GM23248 (cell line): ENCODE data around the gene DGKK. TPM values are rescaled to one million over a fixed set of nuclear protein-coding genes. Genes with fewer than 3 reads are reported as not detected.

Experiments
- DNase-seq: peaks from one replicate; pipeline ENCODE4 v3.0.0-alpha.2; 2015
- H2AFZ ChIP-seq: fragments of 200-600 bp; sonication (generic); 2 replicates; pipeline ENCODE4 v1.6.1; 2016; ENCODE audit warnings: antibody characterized with exemption
- H3F3A ChIP-seq: fragments of 200-600 bp; sonication (generic); 2 replicates; pipeline ENCODE4 v1.6.1; 2016; ENCODE audit warnings: mild to moderate bottlenecking, antibody characterized with exemption, mixed run types; ENCODE audit not compliant: insufficient read depth
- H3K27ac ChIP-seq: fragments of 200-600 bp; sonication (generic); 2 replicates; pipeline ENCODE4 v1.5.1; 2016; ENCODE audit warnings: mild to moderate bottlenecking
- H3K27me3 ChIP-seq: fragments of 200-600 bp; sonication (generic); replicated peaks from 2 replicates; pipeline ENCODE4 v1.6.1; 2016; ENCODE audit warnings: mild to moderate bottlenecking; ENCODE audit not compliant: insufficient read depth
- H3K36me3 ChIP-seq: fragments of 200-600 bp; sonication (generic); 2 replicates; pipeline ENCODE4 v1.6.1; 2016; ENCODE audit warnings: low read depth, mild to moderate bottlenecking
- H3K4me1 ChIP-seq: fragments of 200-600 bp; sonication (generic); 2 replicates; pipeline ENCODE4 v1.6.1; 2016; ENCODE audit warnings: mild to moderate bottlenecking; ENCODE audit not compliant: insufficient read depth
- H3K4me2 ChIP-seq: fragments of 200-600 bp; sonication (generic); one replicate; pipeline ENCODE4 v1.6.1; 2016; ENCODE audit warnings: mild to moderate bottlenecking; ENCODE audit not compliant: unreplicated experiment
- H3K4me3 ChIP-seq: fragments of 200-600 bp; sonication (generic); 2 replicates; pipeline ENCODE4 v1.5.1; 2016; ENCODE audit warnings: mild to moderate bottlenecking
- H3K79me2 ChIP-seq: fragments of 200-600 bp; sonication (generic); 2 replicates; pipeline ENCODE4 v1.6.1; 2016; ENCODE audit warnings: mild to moderate bottlenecking; ENCODE audit not compliant: insufficient read depth
- H3K9ac ChIP-seq: fragments of 200-600 bp; sonication (generic); 2 replicates; pipeline ENCODE4 v1.6.1; 2016; ENCODE audit warnings: mild to moderate bottlenecking
- H3K9me2 ChIP-seq: fragments of 200-600 bp; sonication (generic); 2 replicates; pipeline ENCODE4 v1.6.1; 2016; ENCODE audit warnings: mixed run types, mild to moderate bottlenecking, moderate library complexity; ENCODE audit not compliant: insufficient read depth
- H3K9me3 ChIP-seq: fragments of 200-600 bp; sonication (generic); one replicate; pipeline ENCODE4 v1.6.1; 2017; ENCODE audit warnings: low read depth
- H4K20me1 ChIP-seq: fragments of 200-600 bp; sonication (generic); 2 replicates; pipeline ENCODE4 v1.6.0; 2016; ENCODE audit not compliant: insufficient read depth
- EZH2 ChIP-seq: fragments of 200-600 bp; sonication (generic); IDR thresholded peaks from 2 replicates; pipeline ENCODE4 v1.6.1; 2018; ENCODE audit warnings: antibody characterized with exemption, mild to moderate bottlenecking; ENCODE audit not compliant: insufficient read depth, poor library complexity, severe bottlenecking
- EZH2phosphoT487 ChIP-seq: fragments of 200-600 bp; sonication (generic); IDR thresholded peaks from 2 replicates; pipeline ENCODE4 v1.6.1; 2018; ENCODE audit warnings: antibody characterized with exemption, moderate library complexity, mild to moderate bottlenecking, low read depth; ENCODE audit not compliant: insufficient read depth
- WGBS, 2 experiments: methylation state at CpG; one replicate each; pipeline ENCODE4 v1.1.6; 2015 to 2017; ENCODE audit warnings: low lambda C conversion rate in 2 of 2, low coverage in 1 of 2; ENCODE audit errors: missing lambda C conversion rate in 2 of 2; 5-methylcytosine and 5-hydroxymethylcytosine counted together
- in situ Hi-C: fragments of 300-500 bp; cut with MboI; formaldehyde crosslinking; loops from 2 replicates; pipeline ENCODE4 v1.15.0; 2020
- polyA plus RNA-seq: library from polyadenylated mRNA; unstranded; fragments of >200 nt; fragmentation: Nextera tagmentation; extraction: Ambion mirVana; gene quantifications from 2 replicates; pipeline ENCODE4 v1.2.1, GENCODE V29; 2016
- total RNA-seq: library from RNA; depleted of rRNA; stranded (reverse); fragments of >200 nt; shearing (Covaris generic); gene quantifications from 2 replicates; pipeline ENCODE4 v1.2.3, GENCODE V29; 2014

DGKK gene
- total and polyA plus RNA-seq, 2 experiments from 2014 or later, result not detected

DNA sequence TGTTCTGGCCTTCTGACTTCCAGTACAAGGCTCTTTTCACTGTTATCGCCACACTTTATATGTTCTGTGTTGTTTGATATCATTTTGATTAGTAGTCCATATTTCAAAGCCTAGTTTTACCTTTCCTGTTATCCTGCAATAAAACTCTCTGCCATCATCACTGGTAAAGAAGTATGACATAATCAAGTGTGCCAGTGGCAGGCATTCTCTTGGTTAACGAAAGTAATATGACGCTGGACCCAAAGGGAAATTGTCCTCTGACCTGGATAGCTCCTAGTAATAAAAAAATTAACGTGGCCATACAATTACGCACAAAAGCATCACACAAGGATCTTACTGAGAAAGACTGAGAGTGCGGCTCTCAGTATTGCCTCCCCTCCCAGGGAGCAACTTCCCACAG, 33.8 kb downstream of the DGKK start:
- WGBS, 2 experiments, result 55 to 59% methylated on average over 6 of the region's 6 CpGs
- Histone ChIP-seq H3K4me3 (no peak overlapping the region), H3K9me2 (no peaks in the 10 kb centered on the region), H3K79me2 (no peaks in the 10 kb centered on the region), H3F3A (no peaks in the 10 kb centered on the region), H4K20me1 (no peaks in the 10 kb centered on the region), H3K9me3 (no peaks in the 10 kb centered on the region), H3K4me1 (no peaks in the 10 kb centered on the region), H3K27ac (no peak overlapping the region), H2AFZ (no peak overlapping the region), H3K27me3 (no peaks in the 10 kb centered on the region), H3K9ac (no peak overlapping the region), H3K36me3 (no peaks in the 10 kb centered on the region), H3K4me2 (no peak overlapping the region)
- TF ChIP-seq EZH2 (no peak), EZH2phosphoT487 (no peak)
- in situ Hi-C loops, result no loop called here
- DNase-seq, result no peak

DNA sequence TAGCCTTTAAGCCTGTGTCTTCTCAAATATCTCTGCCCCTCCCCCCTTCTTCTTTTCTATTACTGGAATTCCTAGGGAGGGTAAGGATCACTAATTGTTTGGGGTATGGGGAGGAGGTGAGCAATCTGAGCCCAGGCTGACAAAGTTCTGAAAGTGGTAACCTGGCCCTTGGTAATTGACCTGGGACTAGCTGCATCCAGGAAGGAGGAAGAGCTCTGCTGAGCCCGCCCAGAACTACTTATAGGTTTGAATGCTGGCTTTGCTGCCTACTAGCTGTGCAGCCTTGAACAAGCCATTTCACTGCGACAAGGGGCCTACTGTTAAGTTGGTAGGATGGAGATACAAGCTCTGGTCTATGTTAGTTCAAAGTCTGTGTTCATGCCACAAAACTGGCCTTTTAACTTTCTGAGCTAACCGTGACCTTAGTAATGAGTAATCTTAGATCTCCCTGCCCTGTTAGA, 37.8 kb downstream of the DGKK start:
- H3K36me3 ChIP-seq, result no peaks in the 10 kb centered on the region
- H3K27ac ChIP-seq, result no peak overlapping the region
- H3K27me3 ChIP-seq, result no peaks in the 10 kb centered on the region
- no peaks in the 10 kb centered on the region for H3K4me1 ChIP-seq
- no peak overlapping the region for H3K9ac ChIP-seq
- no peak overlapping the region for H2AFZ ChIP-seq
- H3K79me2 ChIP-seq, result no peaks in the 10 kb centered on the region
- H3K4me3 ChIP-seq, result no peak overlapping the region
- no peaks in the 10 kb centered on the region for H4K20me1 ChIP-seq
- H3K4me2 ChIP-seq, result no peak overlapping the region
- H3F3A ChIP-seq, result no peaks in the 10 kb centered on the region
- TF ChIP-seq EZH2, result no peak
- TF ChIP-seq EZH2phosphoT487, result no peak
- in situ Hi-C loops, result no loop called here
- WGBS, 2 experiments, result 37 to 38% methylated on average over 3 of the region's 3 CpGs
- no peak for DNase-seq
- no peaks in the 10 kb centered on the region for H3K9me3 ChIP-seq
- H3K9me2 ChIP-seq, result no peaks in the 10 kb centered on the region

DNA sequence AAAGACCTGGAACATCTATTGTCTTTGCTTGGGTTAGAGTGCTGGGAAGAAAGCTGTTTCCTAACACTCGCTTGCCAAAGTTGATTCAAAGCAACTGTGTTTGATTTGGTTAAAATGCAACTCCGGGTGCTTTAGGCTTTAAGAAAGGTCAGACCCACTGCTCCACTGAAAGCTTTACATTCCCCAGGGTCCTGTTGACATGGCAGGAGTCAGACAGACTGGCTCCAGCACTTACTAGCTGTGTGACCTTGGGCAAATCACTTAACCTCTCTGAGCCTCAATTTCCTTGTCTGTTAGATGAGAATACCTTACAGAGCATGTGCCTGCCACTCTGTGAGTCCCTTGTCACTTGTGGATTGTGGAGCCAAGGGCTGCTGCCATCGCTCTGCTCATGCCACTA, 39.0 kb downstream of the DGKK start:
- Histone ChIP-seq H3K4me2 (no peak overlapping the region), H3K27me3 (no peaks in the 10 kb centered on the region), H3K4me1 (no peaks in the 10 kb centered on the region), H2AFZ (no peak overlapping the region), H3K9me3 (no peaks in the 10 kb centered on the region), H3K4me3 (no peak overlapping the region), H3K79me2 (no peaks in the 10 kb centered on the region), H3K27ac (no peak overlapping the region), H3K9ac (no peak overlapping the region), H3K36me3 (no peaks in the 10 kb centered on the region), H4K20me1 (no peaks in the 10 kb centered on the region), H3F3A (no peaks in the 10 kb centered on the region), H3K9me2 (no peaks in the 10 kb centered on the region)
- TF ChIP-seq EZH2phosphoT487 (no peak), EZH2 (no peak)
- 7 to 14% methylated on average over 3 of the region's 3 CpGs for WGBS, 2 experiments
- DNase-seq, result no peak
- in situ Hi-C loops, result no loop called here

DNA sequence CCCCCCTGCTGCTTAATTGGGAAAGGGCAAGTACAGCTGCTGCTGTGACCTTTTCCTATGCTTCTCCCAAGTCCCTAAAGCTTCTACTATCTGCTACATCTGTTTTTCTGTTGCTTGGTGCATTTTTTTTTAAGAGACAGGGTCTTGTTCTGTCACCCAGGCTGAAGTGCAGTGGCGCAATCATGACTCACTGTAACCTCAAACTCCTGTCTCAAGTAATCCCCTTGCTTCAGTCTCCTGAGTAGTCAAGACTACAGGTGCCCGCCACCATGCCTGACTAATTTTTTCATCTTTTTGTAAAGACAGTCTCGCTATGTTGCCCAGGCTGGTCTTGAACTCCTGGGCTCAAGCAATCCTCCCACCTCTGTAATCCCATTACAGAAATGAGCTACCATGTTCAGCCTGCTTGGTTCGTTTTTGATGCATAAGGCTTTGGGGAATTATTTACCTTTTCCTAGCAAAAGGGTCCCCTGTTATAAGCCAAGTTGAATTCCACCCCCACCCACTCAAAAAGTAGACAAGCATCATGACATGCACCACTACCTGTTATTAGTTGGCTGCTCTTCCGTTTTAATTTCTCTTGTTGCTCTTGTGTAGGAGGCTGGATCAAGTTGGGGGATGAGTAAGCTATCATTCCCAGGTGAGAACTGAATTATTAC, 39.6 kb downstream of the DGKK start:
- 30 to 35% methylated on average over 4 to 5 of the region's 5 CpGs for WGBS, 2 experiments

More for the DNA sequence above, 39.6 kb downstream of the DGKK start:
- H3K36me3 ChIP-seq, result no peaks in the 10 kb centered on the region
- H4K20me1 ChIP-seq, result no peaks in the 10 kb centered on the region
- no peak for TF ChIP-seq EZH2phosphoT487
- no peak for TF ChIP-seq EZH2
- no peaks in the 10 kb centered on the region for H3K9me3 ChIP-seq
- in situ Hi-C loops, result no loop called here
- H3F3A ChIP-seq, result no peaks in the 10 kb centered on the region
- H3K9ac ChIP-seq, result no peak overlapping the region
- no peak overlapping the region for H3K4me2 ChIP-seq
- H3K27me3 ChIP-seq, result no peaks in the 10 kb centered on the region
- H2AFZ ChIP-seq, result no peak overlapping the region
- no peaks in the 10 kb centered on the region for H3K79me2 ChIP-seq
- H3K27ac ChIP-seq, result no peak overlapping the region
- no peaks in the 10 kb centered on the region for H3K4me1 ChIP-seq
- H3K4me3 ChIP-seq, result no peak overlapping the region
- DNase-seq, result no peak
- no peaks in the 10 kb centered on the region for H3K9me2 ChIP-seq
